Measurements from ENCODE around the gene CIDEC.

Gene CIDEC

GRCh38 chr3:9841015-9841414, 39.0 kb downstream of the CIDEC start:
- DNase-seq = no peak

GRCh38 chr3:9838856-9839255, 41.2 kb downstream of the CIDEC start:
- no peak for DNase-seq

GRCh38 chr3:9837701-9838582, 42.1 kb downstream of the CIDEC start:
- DNase-seq = no peak

DNA sequence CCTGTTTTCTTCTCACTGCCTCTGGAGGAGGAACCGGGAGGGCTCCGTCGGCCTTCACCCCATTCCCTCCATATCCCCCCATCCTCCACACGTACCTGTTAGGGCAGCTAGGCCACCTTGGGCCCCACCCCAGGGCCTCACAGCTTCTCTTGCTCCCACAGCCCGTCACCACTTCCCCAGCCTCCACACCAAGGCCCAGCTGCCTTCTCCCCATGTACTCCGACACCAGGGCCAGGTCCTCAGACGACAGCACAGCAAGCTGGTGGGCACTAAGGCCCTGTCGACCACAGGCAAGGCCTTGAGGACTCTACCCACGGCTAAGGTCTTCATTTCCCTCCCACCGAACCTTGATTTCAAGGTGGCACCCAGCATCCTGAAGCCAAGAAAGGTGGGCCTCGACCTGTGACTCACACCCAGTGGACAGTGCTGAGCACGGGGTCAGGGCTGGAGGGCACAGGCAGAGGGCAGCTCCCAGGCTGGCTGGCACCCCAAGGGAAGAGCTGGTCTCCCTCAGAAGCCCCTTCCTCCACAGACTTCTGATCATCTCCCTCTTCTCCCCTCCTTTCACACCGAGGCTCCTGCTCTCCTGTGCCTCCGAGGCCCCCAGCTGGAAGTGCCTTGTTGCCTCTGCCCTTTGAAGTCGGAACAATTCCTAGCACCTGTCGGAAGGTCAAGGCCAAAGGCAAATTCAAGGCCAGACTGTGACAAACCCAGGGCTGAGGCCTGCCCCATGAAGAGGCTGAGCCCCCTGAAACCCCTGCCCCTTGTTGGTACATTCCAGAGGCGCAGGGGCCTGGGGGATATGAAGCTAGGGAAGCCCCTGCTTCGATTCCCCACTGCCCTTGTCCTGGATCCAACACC, 45.3 kb downstream of the CIDEC start:
- DNase-seq = no peak

- no peak for DNase-seq
Measured at GRCh38 chr3:9833078-9833477, 47.0 kb downstream of the CIDEC start.

DNA sequence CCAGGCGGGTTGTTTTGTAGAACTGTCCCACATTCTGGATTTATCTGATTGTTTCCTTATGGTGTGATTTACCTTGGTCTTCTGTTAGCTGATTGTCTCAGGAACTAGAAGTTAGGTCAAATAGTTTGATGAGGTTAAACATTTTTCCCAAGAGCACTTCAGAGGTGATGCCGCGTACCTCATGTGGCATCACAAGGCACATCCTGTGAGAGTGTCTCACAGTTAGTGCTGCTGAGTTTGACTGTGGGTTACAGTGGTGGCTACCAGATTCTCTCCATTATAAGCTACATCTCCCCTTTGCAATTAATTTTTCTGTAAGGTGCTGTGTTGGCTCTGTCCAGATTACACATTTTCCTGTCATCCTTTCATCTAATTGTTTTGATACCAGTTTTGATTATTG, 48.8 kb downstream of the CIDEC start:
- no peak for DNase-seq

GRCh38 chr3:9828801-9829755, 51.0 kb downstream of the CIDEC start:
- DNase-seq = no peak

- no peak for DNase-seq
Measured at GRCh38 chr3:9826815-9827573, 53.1 kb downstream of the CIDEC start.

GRCh38 chr3:9825451-9826040, 54.5 kb downstream of the CIDEC start:
- no peak for DNase-seq

DNA sequence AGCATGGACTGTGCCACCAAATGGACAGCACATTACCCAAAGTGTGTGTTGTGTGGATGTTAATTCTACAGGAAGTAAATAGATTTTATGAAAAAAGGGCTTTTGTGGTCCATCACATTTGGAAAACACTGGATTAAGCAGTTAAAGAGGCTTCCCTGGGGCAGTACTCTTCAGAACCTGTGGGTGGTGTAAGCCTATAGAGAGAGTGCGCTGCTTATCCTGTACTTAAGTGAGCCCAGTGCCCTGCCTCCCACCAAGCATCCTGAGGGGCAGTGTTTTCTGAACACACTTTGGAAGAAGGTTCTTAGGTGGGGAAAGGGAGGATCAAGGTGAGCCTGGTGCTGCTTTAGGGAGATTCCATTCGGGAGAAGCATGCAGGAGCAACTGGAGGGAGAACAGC, 59.1 kb downstream of the CIDEC start:
- DNase-seq = no peak

DNA sequence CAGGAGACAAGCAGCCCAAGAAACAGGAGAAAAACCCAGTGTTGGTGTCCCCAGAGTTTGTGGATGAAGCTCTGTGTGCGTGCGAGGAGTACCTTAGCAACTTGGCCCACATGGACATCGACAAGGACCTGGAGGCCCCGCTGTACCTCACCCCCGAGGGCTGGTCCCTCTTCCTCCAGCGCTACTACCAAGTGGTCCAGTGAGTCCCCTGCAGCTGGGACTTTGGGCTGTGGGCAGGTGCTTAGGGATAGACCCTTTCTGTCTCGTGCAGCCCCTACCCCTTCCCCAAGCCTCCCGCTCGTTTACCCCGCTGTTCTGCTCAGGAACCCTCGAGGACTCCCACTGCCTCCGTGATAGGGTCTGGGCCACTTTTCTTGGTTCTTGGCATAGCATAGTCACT, 59.5 kb downstream of the CIDEC start:
- DNase-seq = no peak

- no peak for DNase-seq
Measured at GRCh38 chr3:9818666-9819335, 61.3 kb downstream of the CIDEC start.

- DNase-seq = no peak
Measured at GRCh38 chr3:9817436-9817835, 62.6 kb downstream of the CIDEC start.

All from stimulated activated CD8-positive, alpha-beta memory T cell treated with anti-CD3 and anti-CD28 coated beads, Interleukin-4, amount 100 ng/mL, for 48 hours (primary cell).